GM12892 (cell line): ENCODE results near the gene SAP30BP.

Experiments
- POLR2A ChIP-seq: IDR thresholded peaks from 2 replicates; pipeline ENCODE4 v1.6.1; 2011; ENCODE audit warnings: low read depth, low read length, control low read depth
- POLR2AphosphoS5 ChIP-seq: IDR thresholded peaks from 2 replicates; pipeline ENCODE4 v1.6.1; 2011; ENCODE audit warnings: low read depth, low read length, control low read depth
- TAF1 ChIP-seq: IDR thresholded peaks from 2 replicates; pipeline ENCODE4 v1.6.1; 2011; ENCODE audit warnings: low read depth, mild to moderate bottlenecking, control low read depth, low read length, borderline replicate concordance

- TF ChIP-seq POLR2A, result no peak
- no peak for TF ChIP-seq POLR2AphosphoS5
- no peak for TF ChIP-seq TAF1
These were observed 30.0 kb upstream of the SAP30BP start for GRCh38 chr17:75637143-75637538.
